AG10803 (cell line): ENCODE measurements around the gene BEX5.
"Not testable (repeated sequence)": the region's sequence is repeated elsewhere in the genome, so short reads cannot be mapped to it uniquely, and the experiment has no call there.

Experiments
- DNase-seq: peaks from one replicate; pipeline ENCODE4 v3.0.0; 2010; ENCODE audit warnings: low read depth
- H3K4me3 ChIP-seq: 2 replicates; pipeline ENCODE4 v1.5.1; 2011; ENCODE audit warnings: mild to moderate bottlenecking, low read length, control low read depth
- TF ChIP-seq, protein P1 (sequence below): conservative IDR thresholded peaks from 2 replicates; pipeline ENCODE4 v1.5.1; 2011; ENCODE audit warnings: mild to moderate bottlenecking, low read length, control low read depth, inconsistent platforms

The BEX5 gene

DNA sequence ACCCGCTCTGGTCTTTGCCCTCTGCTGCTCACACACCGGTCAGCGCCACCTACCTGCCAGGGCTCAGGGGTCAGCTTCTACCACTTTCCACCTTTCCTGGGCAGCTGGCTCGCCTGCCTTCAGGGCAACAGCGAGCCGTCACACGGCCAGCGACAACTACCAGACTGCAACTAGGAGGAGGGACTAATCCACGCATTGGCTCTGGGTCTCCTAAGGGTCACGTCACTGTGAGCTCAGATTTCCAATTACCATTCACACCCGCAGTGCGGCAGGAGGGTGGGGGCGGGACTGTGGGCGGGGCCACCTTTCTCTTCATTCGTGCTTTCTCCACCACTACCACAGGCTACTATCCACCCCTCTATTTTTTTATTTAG lies at the start of gene BEX5:
TSS of gene BEX5 (minus strand) at position 172 of the 374 bp plus-strand sequence. CDS start 1,712 bp downstream, outside the sequence.
- DNase-seq, result peak; percentile 1
- peak within 1 kb of the TSS; percentile 22 for H3K4me3 ChIP-seq
- TF ChIP-seq, protein P1, sequence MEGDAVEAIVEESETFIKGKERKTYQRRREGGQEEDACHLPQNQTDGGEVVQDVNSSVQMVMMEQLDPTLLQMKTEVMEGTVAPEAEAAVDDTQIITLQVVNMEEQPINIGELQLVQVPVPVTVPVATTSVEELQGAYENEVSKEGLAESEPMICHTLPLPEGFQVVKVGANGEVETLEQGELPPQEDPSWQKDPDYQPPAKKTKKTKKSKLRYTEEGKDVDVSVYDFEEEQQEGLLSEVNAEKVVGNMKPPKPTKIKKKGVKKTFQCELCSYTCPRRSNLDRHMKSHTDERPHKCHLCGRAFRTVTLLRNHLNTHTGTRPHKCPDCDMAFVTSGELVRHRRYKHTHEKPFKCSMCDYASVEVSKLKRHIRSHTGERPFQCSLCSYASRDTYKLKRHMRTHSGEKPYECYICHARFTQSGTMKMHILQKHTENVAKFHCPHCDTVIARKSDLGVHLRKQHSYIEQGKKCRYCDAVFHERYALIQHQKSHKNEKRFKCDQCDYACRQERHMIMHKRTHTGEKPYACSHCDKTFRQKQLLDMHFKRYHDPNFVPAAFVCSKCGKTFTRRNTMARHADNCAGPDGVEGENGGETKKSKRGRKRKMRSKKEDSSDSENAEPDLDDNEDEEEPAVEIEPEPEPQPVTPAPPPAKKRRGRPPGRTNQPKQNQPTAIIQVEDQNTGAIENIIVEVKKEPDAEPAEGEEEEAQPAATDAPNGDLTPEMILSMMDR, result no peak

DNA sequence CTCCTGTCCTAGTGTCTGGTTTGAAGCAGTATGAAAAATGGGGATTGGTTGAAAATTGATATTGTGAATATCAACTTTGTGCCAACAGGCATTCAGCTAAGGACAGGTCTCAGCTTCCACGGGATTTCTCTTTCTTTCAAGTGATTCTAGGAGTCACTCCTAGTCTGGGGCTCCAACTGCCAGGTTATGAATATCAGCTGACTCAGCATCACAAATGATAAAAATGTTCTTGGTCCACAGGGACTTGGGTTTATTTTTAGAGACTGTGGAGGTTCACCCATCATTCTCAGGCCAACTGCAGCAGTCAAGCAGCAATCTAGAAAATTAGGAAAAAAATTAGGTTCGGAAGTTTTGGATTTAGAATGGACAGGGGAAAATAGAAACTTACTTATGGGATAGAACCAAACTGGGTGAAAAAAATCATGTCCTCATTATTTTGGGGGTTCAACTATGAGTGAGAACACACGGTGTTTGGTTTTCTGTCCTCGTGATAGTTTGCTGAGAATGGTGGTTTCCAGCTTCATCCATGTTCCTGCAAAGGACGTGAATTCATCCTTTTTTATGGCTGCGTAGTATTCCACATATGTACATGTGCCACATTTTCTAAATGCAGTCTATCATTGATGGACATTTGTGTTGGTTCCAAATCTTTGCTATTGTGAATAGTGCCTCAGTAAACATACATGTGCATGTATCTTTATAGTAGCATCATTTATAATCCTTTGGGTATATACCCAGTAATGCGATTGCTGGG lies 30.4 kb upstream of the BEX5 start:
- H3K4me3 ChIP-seq, result no peak overlapping the region
- TF ChIP-seq, protein P1, result no peak
- no peak for DNase-seq

GRCh38 chrX:102154900-102155805 lies 624 bp downstream of the BEX5 start:
- TF ChIP-seq, protein P1, result no peak
- peak overlapping the region; percentile 22; the same call in 1 of the 2 replicates for H3K4me3 ChIP-seq
- DNase-seq, result no peak

DNA sequence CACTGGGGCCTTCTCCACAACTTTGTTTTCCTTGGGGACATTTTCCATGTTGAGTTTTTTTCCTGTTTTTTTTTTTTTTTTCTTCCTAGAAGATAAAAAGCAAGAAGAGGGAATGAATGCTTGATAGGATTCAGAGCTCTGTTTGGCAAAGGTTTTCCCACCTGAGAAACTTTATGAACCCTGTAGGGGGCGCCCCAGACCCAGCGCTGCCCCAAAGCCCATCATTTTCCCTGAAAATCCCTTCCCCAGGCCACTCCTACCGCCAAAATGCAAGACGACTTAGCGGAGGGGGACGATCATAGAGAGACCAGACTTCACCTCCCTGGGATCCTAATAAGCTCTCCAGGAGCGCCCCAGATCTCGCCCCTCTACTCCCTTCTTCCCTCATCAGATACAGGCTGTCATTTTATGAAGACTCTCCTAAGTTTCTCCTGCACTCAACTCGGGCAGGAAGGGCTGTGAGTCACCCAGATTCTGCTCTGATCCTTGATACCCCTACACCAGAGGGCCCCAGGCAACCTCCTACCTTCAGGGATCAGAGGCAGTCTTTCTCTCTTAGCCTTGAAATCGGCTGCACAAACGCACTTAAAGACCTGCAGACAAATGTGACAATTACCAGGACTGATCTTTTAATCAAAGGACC lies 1.4 kb downstream of the BEX5 start:
- DNase-seq, result no peak
- H3K4me3 ChIP-seq, result no peak overlapping the region
- TF ChIP-seq, protein P1, result 0 out of 2 replicates have a peak, but pooled peaks have one; percentile 2

DNA sequence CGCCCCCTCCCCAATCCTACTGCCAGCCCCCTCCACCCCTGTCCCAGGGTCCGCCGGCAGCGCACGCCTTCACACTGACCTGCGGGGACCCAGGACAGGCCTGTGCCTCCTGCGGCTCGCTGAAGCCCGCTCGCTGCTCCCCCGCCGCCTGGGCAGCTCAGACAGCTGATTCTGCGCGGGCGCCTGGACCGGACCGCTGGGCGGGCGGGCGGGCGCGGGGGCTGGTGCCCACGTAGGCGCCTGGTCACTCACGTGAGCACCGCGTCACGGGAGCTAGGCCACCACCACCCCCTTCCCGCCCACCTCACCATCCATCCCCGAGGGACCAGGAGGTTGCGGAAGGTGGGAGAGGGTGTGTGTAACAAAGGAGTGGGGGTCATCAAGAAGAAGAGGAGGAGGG lies 13.5 kb downstream of the BEX5 start, which contains the start of gene TCEAL6:
TSS of gene TCEAL6 (minus strand) at position 208 of the 400 bp plus-strand sequence.
- not testable (repeated sequence) for H3K4me3 ChIP-seq, DNase-seq

GRCh38 chrX:102141631-102142030 lies 14.1 kb downstream of the BEX5 start:
- H3K4me3 ChIP-seq, DNase-seq: not testable (repeated sequence)

GRCh38 chrX:102140876-102141275 lies 14.9 kb downstream of the BEX5 start:
- not testable (repeated sequence) for DNase-seq, H3K4me3 ChIP-seq

DNA sequence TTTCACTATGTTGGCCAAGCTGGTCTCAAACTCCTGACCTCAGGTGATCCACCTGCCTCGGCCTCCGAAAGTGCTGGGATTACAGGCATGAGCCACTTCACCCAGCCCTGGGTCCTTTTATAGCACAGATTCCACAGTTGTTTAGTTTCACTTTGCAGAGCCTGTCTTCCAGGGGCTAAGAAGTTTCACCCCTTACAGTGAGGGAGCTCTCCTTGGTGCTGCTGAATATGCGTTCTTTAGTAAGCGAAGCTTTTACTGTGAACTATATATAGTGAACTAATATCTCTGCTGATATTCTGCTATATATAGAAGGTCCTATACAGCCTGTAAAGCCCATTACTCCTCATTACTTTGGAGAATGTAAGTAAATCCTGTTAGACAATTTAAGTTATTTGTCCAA lies 17.7 kb downstream of the BEX5 start:
- no peak for DNase-seq
- no peak overlapping the region for H3K4me3 ChIP-seq
- TF ChIP-seq, protein P1, result no peak
